IMR-90 (cell line): ENCODE measurements around the gene RAB26. TPM values are rescaled to one million over a fixed set of nuclear protein-coding genes. Genes with fewer than 3 reads are reported as not detected.
A peak's percentile ranks its signal among the peaks of the same experiment; 100 is the strongest.
"Not testable (repeated sequence)": the region's sequence is repeated elsewhere in the genome, so short reads cannot be mapped to it uniquely, and the experiment has no call there.

ENCODE experiments used
- ATAC-seq: fragments of 200-7000 bp; cut with Tn5 transposase; 2 replicates; pipeline ENCODE4 v1.9.1; 2020; ENCODE audit warnings: low read depth, mild to moderate bottlenecking, moderate library complexity
- BruUV-seq: library from RNA; stranded (reverse); fragments of 400-500 nt; replicated peaks from 2 replicates; lab custom pipeline; 2021; lab: Mats Ljungman, UMichigan
- CTCF ChIA-PET: fragments of 300-600 bp; formaldehyde crosslinking; extraction: SDS; loops from one replicate; lab custom pipeline; 2021; ENCODE audit warnings: antibody characterized with exemption; lab: Yijun Ruan, JAX
- POLR2A ChIA-PET: fragments of 300-600 bp; sonication (Branson Sonifier 250); formaldehyde crosslinking; loops from one replicate; lab custom pipeline; 2022; ENCODE audit warnings: antibody characterized with exemption; ENCODE audit not compliant: unreplicated experiment; lab: Charles Lee
- DNase-seq: peaks from one replicate; pipeline ENCODE4 v3.0.0; 2013
- H2AFZ ChIP-seq: replicated peaks from 2 replicates; pipeline ENCODE3; 2013; ENCODE audit warnings: low read length, mild to moderate bottlenecking; ENCODE audit not compliant: poor library complexity
- H2AK5ac ChIP-seq: 2 replicates; pipeline ENCODE4 v1.6.1; 2013; ENCODE audit warnings: low read depth, low read length, inconsistent platforms
- H2AK9ac ChIP-seq: replicated peaks from 2 replicates; pipeline ENCODE3; 2013; ENCODE audit warnings: mild to moderate bottlenecking, low read depth, low read length, moderate library complexity; ENCODE audit not compliant: poor library complexity
- H2BK120ac ChIP-seq: 2 replicates; pipeline ENCODE4 v1.6.1; 2013; ENCODE audit warnings: low read depth, low read length, inconsistent platforms
- H2BK15ac ChIP-seq: 3 replicates; pipeline ENCODE4 v1.6.1; 2013; ENCODE audit warnings: low read depth, low read length, inconsistent platforms
- H2BK20ac ChIP-seq: 2 replicates; pipeline ENCODE4 v1.6.1; 2013; ENCODE audit warnings: low read depth, mild to moderate bottlenecking, inconsistent platforms, low read length, moderate library complexity
- H2BK5ac ChIP-seq: 2 replicates; pipeline ENCODE4 v1.6.1; 2013; ENCODE audit warnings: mild to moderate bottlenecking, low read depth, low read length, inconsistent platforms; ENCODE audit not compliant: poor library complexity, severe bottlenecking
- H3K14ac ChIP-seq: replicated peaks from 2 replicates; pipeline ENCODE4 v1.6.1; 2013; ENCODE audit warnings: low read depth, low read length, inconsistent platforms
- H3K18ac ChIP-seq: 2 replicates; pipeline ENCODE4 v1.6.1; 2013; ENCODE audit warnings: low read depth, low read length, control low read depth
- H3K23ac ChIP-seq: 2 replicates; pipeline ENCODE4 v1.6.1; 2013; ENCODE audit warnings: low read depth, low read length, inconsistent platforms
- H3K27ac ChIP-seq: 2 replicates; pipeline ENCODE4 v1.5.1; 2013; ENCODE audit warnings: mild to moderate bottlenecking, control low read depth, low read length; ENCODE audit not compliant: insufficient read depth
- H3K27me3 ChIP-seq: 2 replicates; pipeline ENCODE4 v1.6.1; 2013; ENCODE audit warnings: low read length; ENCODE audit not compliant: control insufficient read depth, insufficient read depth
- H3K36me3 ChIP-seq: 2 replicates; pipeline ENCODE4 v1.6.1; 2013; ENCODE audit warnings: low read length, mixed read lengths; ENCODE audit not compliant: control insufficient read depth, insufficient read depth
- H3K4ac ChIP-seq: 2 replicates; pipeline ENCODE4 v1.6.1; 2013; ENCODE audit warnings: low read depth, low read length, inconsistent platforms
- H3K4me1 ChIP-seq: 2 replicates; pipeline ENCODE4 v1.6.1; 2013; ENCODE audit warnings: low read length, mixed read lengths; ENCODE audit not compliant: control insufficient read depth, insufficient read depth
- H3K4me2 ChIP-seq: 2 replicates; pipeline ENCODE4 v1.6.1; 2013; ENCODE audit warnings: low read depth, mild to moderate bottlenecking, control low read depth, low read length, moderate library complexity
- H3K4me3 ChIP-seq: 2 replicates; pipeline ENCODE4 v1.5.1; 2013; ENCODE audit warnings: low read depth, mild to moderate bottlenecking, control low read depth, low read length, moderate library complexity; ENCODE audit not compliant: insufficient read depth
- H3K56ac ChIP-seq: 2 replicates; pipeline ENCODE4 v1.6.1; 2013; ENCODE audit warnings: low read length, inconsistent platforms; ENCODE audit not compliant: insufficient read depth; ENCODE audit errors: extremely low read depth
- H3K79me1 ChIP-seq, 2 experiments: 2 replicates each; pipeline ENCODE4 v1.6.1; 2013; ENCODE audit warnings: low read length in 2 of 2, inconsistent platforms in 1 of 2, low read depth in 1 of 2
- H3K9ac ChIP-seq: 2 replicates; pipeline ENCODE4 v1.6.1; 2013; ENCODE audit warnings: low read depth, low read length, control low read depth
- H3K9me1 ChIP-seq: 2 replicates; pipeline ENCODE4 v1.6.1; 2013; ENCODE audit warnings: low read length, inconsistent platforms; ENCODE audit not compliant: insufficient read depth
- H3K9me3 ChIP-seq: 2 replicates; pipeline ENCODE4 v1.6.1; 2013; ENCODE audit warnings: low read length; ENCODE audit not compliant: control insufficient read depth, insufficient read depth
- H4K20me1 ChIP-seq: 2 replicates; pipeline ENCODE4 v1.6.1; 2013; ENCODE audit warnings: low read length, inconsistent platforms; ENCODE audit not compliant: insufficient read depth
- H4K5ac ChIP-seq: 2 replicates; pipeline ENCODE4 v1.6.1; 2013; ENCODE audit warnings: mild to moderate bottlenecking, low read depth, low read length, control low read depth
- H4K8ac ChIP-seq, 2 experiments: 2 replicates each; pipeline ENCODE4 v1.6.1; 2013; ENCODE audit warnings: low read depth in 2 of 2, low read length in 2 of 2, control low read depth in 1 of 2, inconsistent platforms in 1 of 2
- H4K91ac ChIP-seq: 2 replicates; pipeline ENCODE4 v1.6.1; 2013; ENCODE audit warnings: low read depth, low read length, inconsistent platforms; ENCODE audit not compliant: insufficient read depth
- MAZ ChIP-seq: IDR thresholded peaks from 2 replicates; pipeline ENCODE4 v1.6.1; 2012; ENCODE audit warnings: low read depth, mild to moderate bottlenecking, low read length, improper control_type of control experiment, moderate library complexity, borderline replicate concordance
- POLR2A ChIP-seq: IDR thresholded peaks from 2 replicates; pipeline ENCODE4 v1.6.1; 2012; ENCODE audit warnings: mild to moderate bottlenecking, low read depth, low read length
- WGBS, 2 experiments: methylation state at CpG; one replicate each; pipeline versions ENCODE4 v1.1.5 to v1.1.7; 2013; ENCODE audit warnings: missing lambda C conversion rate in 2 of 2; ENCODE audit not compliant: insufficient read length in 1 of 2; ENCODE audit errors: extremely low coverage in 2 of 2; 5-methylcytosine and 5-hydroxymethylcytosine counted together
- dilution Hi-C: fragments of 300-500 bp; cut with HindIII; formaldehyde crosslinking; loops from one replicate; pipeline ENCODE4 v1.14.3; 2018; ENCODE audit warnings: low sequenced_read_pairs; ENCODE audit not compliant: unreplicated experiment
- in situ Hi-C: fragments of 300-500 bp; cut with MboI; formaldehyde crosslinking; loops from 3 replicates; pipeline ENCODE4 v1.14.3; 2019; ENCODE audit warnings: low sequenced_read_pairs, inconsistent platforms, mixed read lengths
- intact Hi-C: fragments of 100-400 bp; cut with micrococcal nuclease; formaldehyde crosslinking; loops from 2 replicates; pipeline ENCODE4 v1.10.0; 2022
- polyA plus RNA-seq, 3 experiments: library from polyadenylated mRNA; depleted of rRNA; stranded (reverse); fragments of >200 nt; gene quantifications; 2 replicates each; pipeline ENCODE4 v1.2.3, GENCODE V29; 2012; ENCODE audit warnings: low replicate concordance in 1 of 3
- total RNA-seq: library from RNA; depleted of rRNA; stranded (reverse); fragments of >200 nt; gene quantifications from 2 replicates; pipeline ENCODE4 v1.2.3, GENCODE V29; 2012

Gene RAB26
- total and polyA plus RNA-seq, 2 of the 4 experiments (the other 2 are of a cell fraction), result 1.1 to 4.5 TPM

DNA sequence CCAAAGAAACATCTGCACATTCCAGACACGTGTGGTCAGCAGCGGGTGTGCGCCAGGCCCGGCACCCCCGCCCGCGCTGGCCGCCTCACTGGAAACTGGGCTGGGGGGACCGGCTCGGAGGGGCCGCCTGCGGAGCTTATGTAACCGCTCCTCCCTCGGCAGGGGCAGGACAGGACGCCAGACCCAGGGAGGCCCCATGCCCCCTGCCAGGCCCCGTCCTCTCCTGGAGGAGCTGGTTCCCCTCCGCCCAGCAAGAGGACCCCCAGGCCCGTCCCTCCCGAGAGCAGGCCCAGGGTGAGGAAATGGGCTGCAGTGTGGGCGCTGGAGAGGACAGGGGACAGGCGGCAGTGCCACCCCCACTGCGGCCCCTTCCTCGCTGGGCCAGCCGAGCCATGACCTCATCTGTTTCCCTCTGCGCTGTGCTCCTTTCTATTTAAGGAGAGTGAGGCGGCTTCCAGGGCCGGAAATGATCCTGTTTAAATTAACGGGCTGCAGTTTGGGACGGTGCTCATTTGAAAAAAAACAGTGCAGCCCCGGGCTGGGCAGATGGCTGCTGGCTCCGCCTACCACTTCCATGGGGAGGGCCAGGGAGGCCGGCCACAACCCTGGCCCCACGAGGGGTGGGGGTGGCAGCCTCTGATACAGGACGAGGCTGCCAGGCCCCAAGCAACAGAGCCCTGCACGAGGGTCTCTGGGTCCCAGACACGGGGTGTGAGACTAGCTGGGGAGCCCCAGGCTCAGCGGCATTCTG is 23.6 kb upstream of the RAB26 start:
- Histone ChIP-seq H4K5ac (peak overlapping the region; percentile 86), H3K18ac (peak overlapping the region; percentile 72), H3K4me2 (peak overlapping the region; percentile 74), H3K9ac (peak overlapping the region; percentile 72), H3K79me1 (peaks cover 7 to 28% of the 10 kb centered on the region in 2 experiments; a peak in 3 of 4 replicates), H3K4me1 (peaks cover 36% of the 10 kb centered on the region), H2BK120ac (peak overlapping the region; percentile 88), H3K56ac (peak overlapping the region; percentile 85), H2AK9ac (peak overlapping the region; percentile 82), H3K14ac (peak overlapping the region; percentile 90), H2BK15ac (peak overlapping the region; percentile 63; the same call in 1 of the 3 replicates), H3K4me3 (peak overlapping the region; percentile 27), H4K91ac (peak overlapping the region; percentile 93), H2BK5ac (peak overlapping the region; percentile 96), H3K23ac (peak overlapping the region; percentile 84), H3K4ac (peak overlapping the region; percentile 93), H4K20me1 (peaks cover 33% of the 10 kb centered on the region), H2AK5ac (peak overlapping the region; percentile 99), H2BK20ac (peak overlapping the region; percentile 52; the same call in 1 of the 2 replicates), H3K27ac (peak overlapping the region; percentile 98), H4K8ac (peak overlapping the region; percentile 71 to 89)
- DNase-seq (peak; percentile 77), ATAC-seq (peak; percentile 72)
- H2AFZ ChIP-seq, POLR2A ChIA-PET, BruUV-seq, dilution Hi-C loops, H3K27me3 ChIP-seq, in situ Hi-C loops, intact Hi-C loops, CTCF ChIA-PET, H3K9me1 ChIP-seq, H3K36me3 ChIP-seq, H3K9me3 ChIP-seq: not testable (repeated sequence)
- 0% methylated on average over 4 of the region's 37 CpGs; no CpG with 5 or more reads in 1 of the 2 experiments for WGBS, 2 experiments
- TF ChIP-seq MAZ (peak; percentile 56; the same call in 1 of the 2 replicates), POLR2A (0 out of 2 replicates have a peak, but pooled peaks have one; percentile 19)

DNA sequence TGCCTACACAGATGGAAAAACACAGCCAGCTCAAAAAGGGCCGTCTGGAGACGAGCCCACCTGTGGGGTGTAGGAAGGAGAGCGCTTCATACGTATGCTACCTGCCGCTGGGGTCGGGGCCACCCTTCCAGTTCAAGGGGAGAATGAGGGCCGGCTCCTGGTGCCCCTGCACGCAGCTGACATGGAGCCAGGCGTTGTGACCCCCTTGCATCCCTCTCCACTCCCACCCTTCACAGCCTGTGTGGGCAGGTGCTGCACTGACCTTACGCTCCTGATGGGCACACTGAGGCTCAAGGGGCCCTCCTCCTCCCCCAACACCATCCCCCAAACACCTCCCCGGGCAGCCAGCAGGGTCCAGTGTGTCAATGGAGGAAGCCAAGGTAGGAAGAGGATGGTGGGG is 22.8 kb upstream of the RAB26 start:
- no CpG with 5 or more reads among the region's 11 CpGs for WGBS, 2 experiments
- H3K27ac ChIP-seq, result peak overlapping the region; percentile 90
- H2BK120ac ChIP-seq, result peak overlapping the region; percentile 82
- H3K4ac ChIP-seq, result peak overlapping the region; percentile 93
- peak overlapping the region; percentile 3 for H4K5ac ChIP-seq
- DNase-seq, POLR2A ChIA-PET, H2AFZ ChIP-seq, intact Hi-C loops, H3K4me3 ChIP-seq, ATAC-seq, CTCF ChIA-PET, H3K9me1 ChIP-seq, dilution Hi-C loops, BruUV-seq, H3K36me3 ChIP-seq, H3K9me3 ChIP-seq, H2AK9ac ChIP-seq, in situ Hi-C loops, H3K27me3 ChIP-seq: not testable (repeated sequence)
- peak overlapping the region; percentile 34 for H3K4me2 ChIP-seq
- peak overlapping the region; percentile 91 for H2BK5ac ChIP-seq
- H4K8ac ChIP-seq, result peak overlapping the region; percentile 67 to 79
- peak overlapping the region; percentile 35 for H3K56ac ChIP-seq
- H3K14ac ChIP-seq, result peak overlapping the region; percentile 90
- peak overlapping the region; percentile 64 for H3K9ac ChIP-seq
- H3K23ac ChIP-seq, result peak overlapping the region; percentile 84
- peak overlapping the region; percentile 76; the same call in 1 of the 2 replicates for H2BK20ac ChIP-seq
- H4K20me1 ChIP-seq, result peaks cover 35% of the 10 kb centered on the region
- H2BK15ac ChIP-seq, result 0 out of 3 replicates have a peak overlapping the region, but pooled peaks have one; percentile 61
- peaks cover 34% of the 10 kb centered on the region for H3K4me1 ChIP-seq
- H2AK5ac ChIP-seq, result peak overlapping the region; percentile 97
- peak overlapping the region; percentile 60 for H3K18ac ChIP-seq
- peak overlapping the region; percentile 93 for H4K91ac ChIP-seq
- peaks cover 7 to 28% of the 10 kb centered on the region in 2 experiments; a peak in 3 of 4 replicates for H3K79me1 ChIP-seq
